Measurements from ENCODE around the gene ZNG1A.
"Not testable (repeated sequence)": the region's sequence is repeated elsewhere in the genome, so short reads cannot be mapped to it uniquely, and the experiment has no call there.

ZNG1A gene

GRCh38 chr9:93909-94308 is 84.9 kb downstream of the ZNG1A start:
- not testable (repeated sequence) for DNase-seq

GRCh38 chr9:90851-91250 is 88.0 kb downstream of the ZNG1A start:
- not testable (repeated sequence) for DNase-seq

- DNase-seq = not testable (repeated sequence)
These were observed 90.3 kb downstream of the ZNG1A start for GRCh38 chr9:88396-89037.

- not testable (repeated sequence) for DNase-seq
These were observed 91.0 kb downstream of the ZNG1A start for GRCh38 chr9:87860-88259.

- not testable (repeated sequence) for DNase-seq
These were observed 91.8 kb downstream of the ZNG1A start for GRCh38 chr9:87105-87504.

- not testable (repeated sequence) for DNase-seq
These were observed 92.2 kb downstream of the ZNG1A start for GRCh38 chr9:86697-87096.

GRCh38 chr9:82932-83689 is 95.7 kb downstream of the ZNG1A start:
- not testable (repeated sequence) for DNase-seq

- not testable (repeated sequence) for DNase-seq
These were observed 100.5 kb downstream of the ZNG1A start for GRCh38 chr9:78333-78732.

GRCh38 chr9:76389-76788 is 102.5 kb downstream of the ZNG1A start:
- not testable (repeated sequence) for DNase-seq

- not testable (repeated sequence) for DNase-seq
These were observed 104.8 kb downstream of the ZNG1A start for GRCh38 chr9:73900-74525.

GRCh38 chr9:73076-73899 is 105.6 kb downstream of the ZNG1A start:
- peak in 1 of 2 donors; percentile 7 for DNase-seq

All from activated CD4-positive, alpha-beta T cell treated with anti-CD3 and anti-CD28 coated beads for 4 hours (primary cell).